GM18870 (cell line): Measurements from ENCODE around the gene SLC47A2.
"Not testable (repeated sequence)": the region's sequence is repeated elsewhere in the genome, so short reads cannot be mapped to it uniquely, and the experiment has no call there.

Experiments
- ATAC-seq: cut with Tn5 transposase; IDR thresholded peaks from one replicate; pipeline ENCODE4 v1.9.1; 2021; ENCODE audit warnings: moderate library complexity; ENCODE audit not compliant: unreplicated experiment

The SLC47A2 gene

DNA sequence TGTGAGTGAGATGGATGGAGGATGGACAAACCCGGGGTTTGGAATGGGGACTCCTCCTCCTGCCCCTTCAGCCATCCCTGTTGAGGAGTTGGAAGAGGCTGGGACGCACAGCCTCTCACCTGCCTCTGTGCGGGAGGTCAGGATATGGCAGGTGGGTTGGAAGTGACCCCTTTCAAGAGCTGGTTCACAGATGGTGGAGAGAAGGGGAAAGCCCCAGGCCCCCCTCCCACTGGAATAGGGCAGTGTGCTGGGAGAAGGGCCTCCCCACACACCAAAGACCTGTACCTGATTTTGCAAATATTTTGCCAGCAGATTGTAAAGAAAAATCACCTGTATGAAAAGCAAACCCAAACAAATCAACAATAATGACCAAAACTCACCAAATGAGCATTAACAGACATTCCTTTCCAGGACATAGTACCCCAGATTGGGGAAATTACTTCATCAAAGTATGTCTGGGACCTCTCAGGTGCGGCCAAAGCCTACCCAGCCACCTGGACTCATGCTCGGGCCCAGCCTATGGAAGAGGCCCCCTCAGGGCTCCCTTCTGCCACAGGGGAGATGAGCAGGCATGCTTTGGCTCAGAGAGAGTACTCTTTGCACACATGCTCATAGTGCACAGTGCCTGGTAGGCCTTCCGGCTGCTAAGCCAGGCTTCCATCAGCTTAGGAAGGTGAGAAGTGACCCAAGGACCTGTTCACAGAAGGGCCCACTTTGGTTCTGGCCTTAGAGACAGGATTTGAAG lies 7.8 kb downstream of the SLC47A2 start:
- no peak for ATAC-seq

DNA sequence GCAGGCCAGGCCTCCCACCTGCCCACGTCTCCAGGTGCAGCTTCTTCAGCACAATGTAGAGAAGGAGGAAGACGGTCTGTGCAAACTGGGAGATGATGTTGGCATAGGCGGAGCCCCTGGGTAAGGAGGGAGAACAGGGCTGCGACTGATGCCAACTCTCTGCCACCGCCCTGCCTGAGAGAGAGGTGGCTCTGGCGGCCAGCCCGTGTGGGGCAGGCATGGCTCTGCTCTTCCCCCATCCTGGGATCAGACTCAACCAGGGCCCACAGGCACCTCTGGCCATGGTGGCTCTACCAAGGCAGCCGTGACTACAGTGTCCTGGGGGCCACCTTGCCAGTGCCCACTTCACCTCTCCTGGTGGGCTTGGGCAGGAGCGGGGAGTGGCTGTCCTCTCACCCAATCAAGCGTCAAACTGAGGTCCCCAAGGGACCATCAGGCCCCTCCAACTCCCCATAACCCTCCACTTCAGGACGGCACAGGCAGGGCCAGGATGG lies 8.6 kb downstream of the SLC47A2 start:
- no peak for ATAC-seq

DNA sequence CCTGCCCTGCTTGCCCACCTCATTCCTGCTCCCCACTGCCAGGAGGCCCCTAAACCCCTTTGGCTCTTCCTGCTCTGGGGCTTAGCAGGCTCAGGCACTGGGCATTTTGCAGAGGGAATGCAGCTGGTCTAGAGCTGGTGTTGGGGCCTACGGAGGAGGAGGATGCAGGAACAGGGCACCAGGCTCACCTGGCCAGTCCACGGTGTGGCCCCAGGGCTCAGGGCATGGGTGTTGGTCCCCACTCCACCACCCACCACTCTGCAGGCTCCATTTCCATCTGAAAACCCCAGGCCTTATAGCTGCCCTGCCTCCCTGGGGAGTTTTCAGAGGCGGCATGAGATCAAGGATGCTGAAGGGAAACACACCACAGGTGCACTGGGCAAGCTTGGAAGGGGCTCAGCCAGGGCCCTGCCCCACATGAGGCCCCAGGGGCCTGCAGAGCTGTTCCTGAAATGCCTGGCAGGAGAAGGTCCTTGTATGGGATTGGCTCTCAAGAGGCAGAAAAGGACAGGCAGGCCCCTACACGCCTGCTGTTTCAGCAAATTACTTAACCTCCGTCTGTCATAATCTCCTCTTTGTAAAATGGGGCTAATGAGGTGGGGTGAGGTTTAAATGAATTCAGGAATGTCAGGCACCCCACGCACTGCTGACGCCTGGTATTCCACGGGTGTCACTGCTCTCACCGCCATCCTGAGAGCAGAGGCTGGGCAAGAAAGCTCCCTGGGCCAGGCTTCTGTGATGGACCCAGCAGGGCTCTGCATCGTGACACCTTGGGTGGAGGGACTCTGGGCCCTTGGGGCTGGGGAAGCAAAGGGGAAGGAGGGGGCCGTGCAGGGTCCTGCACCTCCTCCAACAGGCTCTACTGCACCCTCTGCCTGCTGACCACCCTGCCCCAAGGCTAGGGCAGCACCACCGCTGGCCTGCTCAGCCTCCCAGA lies 9.3 kb downstream of the SLC47A2 start:
- ATAC-seq = no peak

DNA sequence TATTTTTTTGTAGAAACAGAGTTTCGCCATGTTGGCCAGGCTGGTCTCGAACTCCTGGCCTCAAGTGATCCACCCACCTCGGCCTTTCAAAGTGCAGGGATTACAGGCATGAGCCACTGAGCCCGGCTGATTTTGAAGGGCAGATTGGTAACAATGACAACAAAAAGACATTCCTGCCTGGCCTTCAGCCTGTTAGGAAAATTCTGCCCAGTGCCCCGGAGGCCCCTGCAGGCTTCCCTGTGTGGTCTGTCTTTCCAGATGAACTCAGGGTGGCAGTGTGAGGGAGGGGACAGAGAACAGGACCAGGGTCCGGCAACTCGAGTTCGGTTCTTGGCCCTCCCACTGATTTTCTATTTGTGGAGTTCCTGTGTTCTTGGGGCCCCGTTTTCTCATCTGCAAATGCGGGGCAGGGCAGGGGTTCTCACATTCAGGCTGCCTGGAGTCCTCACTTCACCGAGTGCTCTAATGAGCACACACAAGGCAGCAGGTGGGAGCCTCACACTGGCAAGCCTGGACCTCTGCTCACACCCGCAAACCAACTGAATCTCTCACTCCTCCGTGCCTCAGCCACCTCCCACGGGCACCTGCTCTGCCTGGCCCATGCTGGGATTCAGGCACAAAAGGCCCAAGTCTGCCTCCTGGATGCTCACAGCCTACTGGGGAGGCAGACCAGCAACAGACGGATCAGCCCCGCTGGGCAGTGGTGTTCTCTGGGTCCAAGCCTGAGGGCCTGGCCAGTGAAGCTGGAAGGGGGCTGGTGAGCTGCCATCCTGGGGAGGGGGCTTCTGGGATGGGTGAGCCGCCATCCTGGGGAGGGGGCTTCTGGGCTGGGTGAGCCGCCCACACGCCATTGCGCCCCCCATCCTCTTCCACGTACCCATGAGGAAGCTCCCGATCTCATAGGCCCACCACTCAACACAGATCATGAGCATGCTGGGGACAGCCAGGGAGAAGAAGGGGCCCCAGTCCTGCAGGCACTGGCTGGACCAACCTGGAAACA lies 10.3 kb downstream of the SLC47A2 start:
- no peak for ATAC-seq

DNA sequence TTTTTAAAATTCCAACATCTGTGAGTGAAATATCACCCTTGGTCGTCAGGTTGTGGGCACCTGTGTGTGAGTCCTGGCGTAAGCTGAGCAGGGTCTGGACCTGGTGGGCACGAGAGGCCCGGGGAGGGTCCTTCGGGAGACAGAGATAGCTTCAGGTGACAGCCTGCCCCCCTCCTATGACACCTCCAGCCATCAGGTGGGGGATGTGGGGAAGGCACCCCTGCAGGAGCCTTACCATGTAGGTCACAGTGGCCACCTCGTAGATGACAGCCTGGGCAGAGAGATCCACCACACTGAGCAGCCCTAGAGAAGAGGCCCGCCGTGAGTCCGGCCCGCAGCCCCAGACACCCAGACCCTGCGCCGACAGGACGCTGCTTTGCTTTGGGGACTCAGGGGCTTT lies 11.2 kb downstream of the SLC47A2 start:
- ATAC-seq = no peak

DNA sequence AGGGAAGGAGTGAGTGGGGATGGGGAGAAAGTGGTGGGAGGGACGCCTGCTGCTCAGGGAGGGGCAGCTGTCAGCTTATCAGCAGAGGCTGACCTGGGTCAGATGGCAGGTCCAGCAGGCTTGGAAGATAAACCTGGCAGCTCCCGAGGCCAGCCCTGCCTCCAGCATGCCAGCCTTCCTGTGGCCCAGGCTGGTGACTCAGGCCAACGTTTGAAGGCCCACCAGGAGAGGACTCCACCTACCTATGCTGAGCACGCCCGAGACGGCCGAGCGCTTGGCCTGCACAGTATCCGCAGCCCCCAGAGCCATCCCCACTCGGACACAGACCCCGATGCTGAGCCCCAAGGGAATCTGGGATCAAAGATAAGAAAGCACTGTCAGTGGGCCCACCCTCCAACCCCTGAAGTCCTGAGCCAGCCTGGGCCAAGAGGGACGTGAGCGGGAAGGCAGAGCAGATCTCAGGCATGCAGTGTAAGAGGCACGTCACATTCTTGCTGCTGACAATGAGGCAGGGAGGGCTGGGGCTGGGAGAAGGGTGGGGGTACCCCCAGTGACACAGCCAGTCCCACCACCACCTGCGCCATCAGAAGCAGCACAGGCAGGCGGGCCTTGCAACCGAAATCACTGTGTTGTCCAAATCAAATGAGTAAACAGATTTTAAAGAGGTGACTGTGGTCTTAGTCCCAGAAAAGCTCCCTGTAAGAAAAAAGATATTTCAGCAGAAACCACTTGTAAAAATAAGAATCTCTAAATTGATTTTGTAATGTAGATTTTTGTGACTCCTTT lies 12.4 kb downstream of the SLC47A2 start:
- no peak for ATAC-seq

DNA sequence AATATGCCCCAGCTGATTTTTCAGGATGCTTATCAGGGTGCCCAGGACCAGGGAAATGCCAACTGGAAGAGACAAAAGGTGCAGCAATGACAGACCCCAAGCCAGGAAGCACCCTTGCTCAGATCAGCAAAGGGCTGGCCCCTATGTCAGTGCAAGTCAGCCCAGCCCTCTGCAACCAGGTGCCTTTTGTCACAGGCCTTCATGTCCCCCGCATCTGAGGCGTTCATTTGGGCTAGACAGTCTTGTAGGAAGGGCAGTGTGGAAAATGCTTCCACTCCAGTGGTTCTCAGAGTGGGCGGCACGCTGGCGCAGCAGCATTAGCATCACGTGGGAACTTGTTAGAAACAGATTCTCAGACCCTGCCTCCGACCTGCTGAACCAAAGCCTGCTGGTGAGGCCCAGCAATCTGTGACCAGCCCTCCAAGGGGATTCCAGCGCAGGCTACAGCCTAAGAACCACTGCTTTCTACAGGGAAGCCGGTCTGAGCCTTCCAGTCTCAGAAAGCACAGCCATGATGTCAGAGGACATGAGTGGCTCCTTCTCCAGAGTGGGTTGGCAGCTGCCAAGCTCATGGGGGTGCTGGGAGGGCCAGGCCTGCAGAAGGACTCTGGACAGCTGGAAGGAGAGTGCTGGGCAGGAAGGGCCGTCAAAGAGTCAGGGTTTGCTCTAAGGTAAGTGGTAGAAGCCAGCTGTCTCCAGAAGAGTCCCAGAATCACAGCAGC lies 13.1 kb downstream of the SLC47A2 start:
- ATAC-seq = no peak

DNA sequence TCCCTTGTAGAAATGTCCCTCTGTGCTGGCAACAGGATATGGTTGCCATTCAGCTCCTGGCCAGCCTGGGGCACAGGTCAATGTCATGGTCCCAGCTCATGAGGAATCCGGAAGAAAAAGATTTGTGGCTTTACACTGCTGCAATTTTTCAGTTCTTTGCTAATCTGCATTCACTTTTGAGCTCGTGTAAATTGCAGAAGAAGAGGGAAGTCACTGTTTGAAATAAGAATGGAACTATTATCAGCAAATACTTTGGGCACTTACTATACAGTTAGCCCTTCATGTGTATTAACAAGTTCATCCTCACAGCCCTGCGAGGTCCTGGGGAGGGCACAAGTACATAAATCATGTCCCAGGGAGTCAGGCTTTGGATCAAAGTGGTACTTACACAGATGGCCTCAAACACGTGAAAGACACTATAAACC lies 14.2 kb downstream of the SLC47A2 start:
- ATAC-seq = no peak

DNA sequence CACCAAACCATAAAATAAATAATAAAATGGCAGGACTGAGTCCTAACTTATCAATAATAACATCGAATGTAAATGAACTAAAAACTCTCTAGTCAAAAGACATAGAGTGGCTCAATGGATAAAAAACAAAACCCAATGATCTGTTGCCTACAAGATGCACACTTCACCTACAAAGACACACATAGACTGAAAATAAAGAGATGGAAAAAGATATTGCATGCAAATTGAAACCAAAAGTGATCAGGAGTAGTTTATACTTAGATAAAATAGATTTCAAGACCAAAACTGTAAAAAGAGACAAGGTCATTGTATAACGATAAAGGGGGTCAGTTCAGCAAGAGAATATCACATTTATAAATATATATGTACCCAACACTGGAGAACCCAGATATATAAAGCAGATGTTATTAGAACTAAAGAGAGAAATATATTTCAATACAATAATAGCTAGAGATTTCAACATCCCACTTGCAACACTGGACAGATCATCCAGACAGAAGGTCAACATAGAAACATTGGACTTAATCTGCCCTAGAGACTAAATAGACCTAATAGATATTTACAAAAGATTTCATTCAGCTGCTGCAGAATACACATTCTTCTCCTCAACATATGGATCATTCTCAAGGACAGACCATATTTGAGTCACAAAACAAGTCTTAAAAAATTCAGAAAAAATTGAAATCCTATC lies 29.8 kb downstream of the SLC47A2 start:
- no peak for ATAC-seq

DNA sequence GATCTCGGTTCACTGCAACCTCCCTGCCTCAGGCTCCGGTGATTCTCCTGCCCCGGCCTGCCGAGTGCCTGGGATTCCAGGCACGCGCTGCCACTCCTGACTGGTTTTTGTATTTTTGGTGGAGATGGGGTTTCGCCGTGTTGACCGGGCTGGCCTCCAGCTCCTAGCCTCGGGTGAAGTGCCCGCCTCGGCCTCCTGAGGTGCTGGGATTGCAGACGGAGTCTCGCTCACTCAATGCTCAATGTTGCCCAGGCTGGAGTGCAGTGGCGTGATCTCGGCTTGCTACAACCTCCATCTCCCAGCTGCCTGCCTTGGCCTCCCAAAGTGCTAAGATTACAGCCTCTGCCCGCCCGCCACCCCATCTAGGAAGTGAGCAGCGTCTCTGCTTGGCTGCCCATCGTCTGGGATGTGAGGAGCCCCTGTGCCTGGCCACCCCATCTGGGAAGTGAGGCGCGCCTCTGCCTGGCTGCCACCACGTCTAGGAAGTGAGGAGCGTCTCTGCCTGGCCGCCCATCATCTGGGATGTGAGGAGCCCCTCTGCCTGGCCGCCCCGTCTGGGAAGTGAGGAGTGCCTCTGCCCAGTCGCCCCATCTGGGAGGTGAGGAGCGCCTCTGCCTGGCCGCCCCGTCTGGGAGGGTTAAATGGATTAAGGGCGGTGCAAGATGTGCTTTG lies 31.3 kb downstream of the SLC47A2 start:
- ATAC-seq = not testable (repeated sequence)

DNA sequence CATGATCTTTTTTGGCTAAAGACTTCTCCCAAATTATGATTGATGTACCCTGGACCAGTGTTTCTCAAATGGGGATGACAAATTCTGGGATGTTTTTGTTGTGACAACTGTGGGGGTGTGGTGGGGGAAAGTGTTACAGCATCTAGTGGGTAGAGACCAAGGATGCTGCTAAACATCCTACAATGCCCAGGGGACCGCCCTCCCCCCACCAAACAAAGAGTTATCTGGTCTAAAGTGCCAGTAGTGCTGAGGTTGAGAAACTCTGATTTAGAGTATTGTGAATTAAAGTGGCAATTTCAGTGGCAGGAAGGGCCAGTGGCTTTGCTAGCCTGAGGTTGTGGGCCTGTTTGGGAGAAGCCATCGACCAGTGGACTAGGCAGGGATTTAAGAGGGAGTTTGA lies 33.3 kb downstream of the SLC47A2 start:
- no peak for ATAC-seq

DNA sequence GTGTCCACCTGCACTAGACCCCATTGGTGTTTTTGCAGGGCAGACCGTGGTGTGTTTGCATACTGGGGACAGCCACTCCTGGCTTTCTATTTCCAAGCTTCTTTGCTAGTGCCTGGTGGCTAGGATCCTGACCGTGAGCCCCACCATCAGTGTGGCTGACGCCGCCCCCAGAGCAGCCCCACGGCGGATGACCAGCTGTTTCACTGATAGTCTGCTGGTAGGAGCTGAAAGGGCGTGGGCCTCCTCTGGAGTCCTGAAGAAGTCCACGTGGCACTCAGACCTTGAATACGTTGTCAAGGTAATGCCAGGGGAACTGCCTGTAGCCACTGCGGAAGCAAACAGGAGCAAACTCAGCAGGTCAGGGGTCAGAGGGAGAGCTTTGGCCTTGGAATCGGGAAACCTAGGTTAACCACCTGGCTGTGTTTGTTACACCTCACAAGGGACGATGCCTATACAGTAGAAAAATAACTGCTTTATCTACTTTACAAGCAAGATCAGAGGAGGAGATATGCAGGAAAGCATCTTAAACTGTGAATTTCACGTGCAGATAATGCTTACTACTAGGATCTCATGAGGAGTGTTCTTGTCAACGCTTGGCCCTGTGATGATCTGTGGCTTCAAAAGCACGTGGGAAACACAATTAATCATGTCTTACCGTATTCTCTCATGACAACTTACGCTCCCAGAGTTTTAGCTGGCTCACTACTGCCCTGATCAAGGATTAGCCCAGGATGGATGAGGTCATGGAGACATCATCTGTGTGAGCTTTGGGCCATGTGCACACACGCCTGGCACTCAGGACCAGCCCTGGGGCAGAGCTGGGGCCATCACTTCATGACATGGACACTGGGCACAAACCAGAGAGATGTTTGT lies 37.6 kb downstream of the SLC47A2 start:
- no peak for ATAC-seq

DNA sequence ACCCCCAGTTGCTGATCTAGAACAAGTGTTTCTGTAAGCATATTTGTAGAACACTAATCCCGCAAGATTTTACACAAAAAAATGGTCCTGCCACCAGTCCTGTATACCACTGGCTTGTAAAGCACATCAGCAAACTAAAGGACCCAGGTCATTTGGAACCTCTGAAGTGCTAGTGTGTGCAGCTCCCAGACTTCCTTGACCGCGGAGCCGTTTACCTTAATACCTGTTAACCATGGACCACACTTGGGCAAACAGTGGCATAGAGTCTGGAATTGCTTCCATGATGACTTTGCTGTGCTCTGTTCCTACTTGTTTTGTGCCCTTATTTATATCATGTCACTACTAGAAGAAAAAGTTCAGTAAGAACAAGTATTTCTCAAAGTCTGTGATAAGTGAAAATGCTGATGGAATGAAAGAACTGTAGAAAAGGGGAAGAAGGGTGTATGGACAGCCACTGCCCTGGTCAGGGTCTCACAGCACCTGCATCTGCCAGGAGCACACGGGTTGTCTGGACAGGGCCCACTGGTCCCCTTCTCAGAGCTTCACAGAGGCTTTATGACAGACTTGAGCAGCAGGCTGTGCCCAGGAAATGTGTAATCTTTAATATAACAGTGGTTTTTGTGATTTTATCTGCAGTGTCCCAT lies 38.5 kb downstream of the SLC47A2 start:
- ATAC-seq = no peak

DNA sequence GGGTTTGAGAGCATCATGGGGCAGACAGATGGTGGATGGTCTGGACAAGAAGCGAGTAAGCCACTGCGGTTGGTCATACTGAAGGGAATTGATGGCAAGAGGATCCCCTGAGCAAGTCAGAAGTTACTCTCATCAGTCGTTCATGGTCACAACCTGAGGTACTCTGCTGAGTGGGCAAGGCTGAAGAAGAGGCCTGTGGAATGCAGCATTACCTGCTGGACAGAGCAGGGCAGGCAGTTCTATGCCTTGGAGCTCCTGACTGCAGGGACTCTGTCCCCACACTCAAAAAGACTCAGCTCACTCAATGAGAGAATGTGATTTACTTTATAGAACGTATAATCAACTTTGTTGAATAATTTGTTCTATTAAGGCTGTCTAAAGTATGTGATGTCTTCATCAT lies 39.5 kb downstream of the SLC47A2 start:
- ATAC-seq = no peak

DNA sequence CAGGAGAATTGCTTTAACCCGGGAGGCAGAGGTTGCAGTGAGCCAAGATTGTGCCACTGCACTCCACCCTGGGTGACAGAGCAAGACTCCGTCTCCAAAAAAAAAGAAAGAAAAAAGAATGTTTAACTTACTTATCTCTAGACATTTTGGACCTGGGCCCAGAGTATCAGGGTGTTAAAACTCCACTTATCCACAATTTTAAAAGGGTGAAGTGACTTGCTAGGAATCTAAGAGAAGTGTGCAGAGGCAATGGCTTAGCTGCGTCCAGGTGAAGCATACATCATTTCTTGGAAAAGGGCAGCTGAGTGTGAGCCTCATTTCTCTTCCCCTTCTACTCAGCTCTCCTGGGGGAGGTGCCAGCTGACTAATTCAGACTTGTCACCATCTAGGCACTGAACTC lies 42.8 kb downstream of the SLC47A2 start:
- ATAC-seq = no peak

DNA sequence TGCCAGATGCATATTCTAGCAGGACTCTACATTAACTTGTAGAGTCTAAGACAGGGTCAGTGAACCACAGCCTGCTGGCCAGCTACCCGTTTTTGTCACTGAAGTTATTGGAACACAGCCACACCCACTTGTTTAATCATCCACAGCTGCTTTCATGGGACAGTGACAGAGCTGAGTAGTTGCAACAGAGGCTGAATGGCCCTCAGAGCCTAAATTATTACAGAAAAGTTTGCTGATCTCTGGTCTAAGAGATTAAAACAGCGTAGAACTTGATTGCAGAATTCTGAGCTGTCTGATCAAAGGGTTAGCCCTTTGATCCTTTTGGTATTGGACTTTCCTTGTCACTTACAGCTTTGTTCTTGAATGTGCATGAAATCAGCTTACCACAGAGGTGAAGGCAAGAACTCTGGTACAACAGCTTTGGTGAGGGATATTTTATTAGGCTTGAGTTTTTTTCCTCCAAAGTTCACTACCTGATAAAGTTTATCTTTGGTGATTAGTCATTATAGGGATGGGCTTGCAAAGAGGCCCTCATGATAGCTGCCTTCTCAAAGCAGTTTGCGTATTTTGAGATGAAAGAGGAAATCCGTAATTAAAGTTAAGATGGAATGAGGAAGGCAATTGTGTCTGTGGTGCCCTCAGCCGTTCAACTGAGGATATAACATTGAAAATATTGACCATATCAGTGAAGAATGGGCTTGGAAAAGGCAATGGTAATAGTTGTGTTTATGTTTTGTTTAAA lies 44.2 kb downstream of the SLC47A2 start:
- no peak for ATAC-seq
